HG03469 (cell line): ENCODE data around the gene SLC39A11.
"Not testable (repeated sequence)": the region's sequence is repeated elsewhere in the genome, so short reads cannot be mapped to it uniquely, and the experiment has no call there.

Source experiments
- ATAC-seq: cut with Tn5 transposase; IDR thresholded peaks from one replicate; pipeline ENCODE4 v1.9.1; 2021; ENCODE audit warnings: mild to moderate bottlenecking, moderate library complexity, moderate number of reproducible peaks; ENCODE audit not compliant: unreplicated experiment

Gene SLC39A11

GRCh38 chr17:73092523-73093135, at the start of gene SLC39A11:
Gene SLC39A11, minus strand, starts transcription at chr17:73092688. Its CDS starts 3,924 bp downstream, at chr17:73088764.
- peak; percentile 93 for ATAC-seq

- no peak for ATAC-seq
Measured at GRCh38 chr17:73141411-73141810, 48.9 kb upstream of the SLC39A11 start.

- ATAC-seq, result no peak
Measured at GRCh38 chr17:73140566-73140965, 48.1 kb upstream of the SLC39A11 start.

GRCh38 chr17:73139296-73139695, 46.8 kb upstream of the SLC39A11 start:
- ATAC-seq, result no peak

- ATAC-seq, result no peak
Measured at GRCh38 chr17:73138541-73139138, 46.2 kb upstream of the SLC39A11 start.

- no peak for ATAC-seq
Measured at GRCh38 chr17:73137376-73137775, 44.9 kb upstream of the SLC39A11 start.

GRCh38 chr17:73135766-73136165, 43.3 kb upstream of the SLC39A11 start:
- ATAC-seq, result no peak

- no peak for ATAC-seq
Measured at GRCh38 chr17:73133911-73134649, 41.6 kb upstream of the SLC39A11 start.

- peak; percentile 57 for ATAC-seq
Measured at GRCh38 chr17:73132085-73132492, 39.6 kb upstream of the SLC39A11 start.

GRCh38 chr17:73131439-73131838, 39.0 kb upstream of the SLC39A11 start:
- not testable (repeated sequence) for ATAC-seq

GRCh38 chr17:73130977-73131376, 38.5 kb upstream of the SLC39A11 start:
- no peak for ATAC-seq

- ATAC-seq, result no peak
Measured at GRCh38 chr17:73128496-73128895, 36.0 kb upstream of the SLC39A11 start.

GRCh38 chr17:73126716-73127473, 34.4 kb upstream of the SLC39A11 start:
- ATAC-seq, result no peak

- no peak for ATAC-seq
Measured at GRCh38 chr17:73123606-73124320, 31.3 kb upstream of the SLC39A11 start.

- ATAC-seq, result no peak
Measured at GRCh38 chr17:73122953-73123605, 30.6 kb upstream of the SLC39A11 start.

GRCh38 chr17:73121506-73121905, 29.0 kb upstream of the SLC39A11 start:
- no peak for ATAC-seq

- no peak for ATAC-seq
Measured at GRCh38 chr17:73119631-73120030, 27.1 kb upstream of the SLC39A11 start.

- ATAC-seq, result no peak
Measured at GRCh38 chr17:73118951-73119391, 26.5 kb upstream of the SLC39A11 start.

GRCh38 chr17:73118139-73118538, 25.7 kb upstream of the SLC39A11 start:
- no peak for ATAC-seq

GRCh38 chr17:73112246-73112645, 19.8 kb upstream of the SLC39A11 start:
- ATAC-seq, result no peak
